ENCODE results near the gene WNT3A. TPM values are rescaled to one million over a fixed set of nuclear protein-coding genes. Genes with fewer than 3 reads are reported as not detected.
A peak's percentile ranks its signal among the peaks of the same experiment; 100 is the strongest.

The WNT3A gene
- total and polyA plus RNA-seq, 9 of the 15 experiments (the other 6 are each of a cell fraction or from before 2014, with no cell fraction given) = not detected

DNA sequence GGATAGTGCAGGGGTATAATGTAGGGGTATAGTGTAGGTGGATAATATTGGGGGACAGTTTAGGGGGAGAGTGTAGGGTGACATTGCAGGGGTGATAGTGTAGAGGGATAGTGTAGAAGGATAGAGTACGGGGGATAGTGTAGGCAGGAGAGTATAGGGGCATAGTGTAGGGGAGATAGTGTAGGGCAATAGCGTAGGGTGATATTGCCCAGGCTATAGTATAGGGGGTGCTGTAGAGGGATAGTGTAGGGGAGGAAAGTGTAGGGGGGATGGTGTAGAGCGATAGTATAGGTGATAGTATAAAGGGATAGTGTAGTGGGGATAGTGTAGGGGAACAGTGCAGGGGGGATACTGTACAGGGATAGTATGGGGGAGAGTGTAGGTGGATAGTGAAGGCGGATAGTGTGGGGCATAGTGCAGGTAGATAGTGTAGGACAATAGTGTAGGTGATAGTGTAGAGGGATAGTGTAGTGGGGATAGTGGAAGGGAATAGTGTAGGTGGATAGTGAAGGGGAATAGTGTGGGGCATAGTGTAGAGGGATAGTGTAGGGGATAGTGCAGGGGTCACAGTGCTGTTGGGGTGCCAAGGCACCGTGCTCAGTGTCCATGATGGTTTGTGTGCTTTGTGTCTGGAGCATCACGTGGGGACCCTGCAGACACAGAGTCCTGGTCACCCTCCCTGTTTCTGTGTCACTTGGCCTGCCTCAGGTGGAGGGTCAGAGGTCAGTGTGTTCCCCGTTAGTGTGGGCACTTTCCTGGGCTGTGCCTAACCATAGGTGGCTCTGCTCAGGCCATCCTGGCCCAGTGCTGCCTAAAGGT, 65.2 kb downstream of the WNT3A start (continued):
- TF ChIP-seq EZH2 (IDR thresholded peaks at IDR 0.05; ENCODE audit: borderline replicate concordance, low read depth, low read length) (no peak), ZNF134 (CRISPR knock-in tag; conservative IDR thresholded peaks at IDR 0.05) (no peak), RFX7 (CRISPR knock-in tag; IDR thresholded peaks at IDR 0.05) (no peak), ZMIZ1 (IDR thresholded peaks at IDR 0.05; ENCODE audit: low read depth in 2 of 2, low read length in 2 of 2) (no peak), CHD2 (IDR thresholded peaks at IDR 0.05; ENCODE audit: low read depth, low read length) (no peak), IRF2 (CRISPR knock-in tag; IDR thresholded peaks at IDR 0.05) (no peak), ZNF124 (CRISPR knock-in tag; IDR thresholded peaks at IDR 0.05) (no peak), NRF1 (conservative IDR thresholded peaks at IDR 0.05 in 1 of 2, IDR thresholded peaks at IDR 0.05 in 1 of 2) (no peak), HNRNPK (IDR thresholded peaks at IDR 0.05; ENCODE audit: low read depth, low read length, poor library complexity, severe bottlenecking) (no peak), RBFOX2 (IDR thresholded peaks at IDR 0.05; ENCODE audit: low read depth, low read length) (no peak), TBL1XR1 (IDR thresholded peaks at IDR 0.05; ENCODE audit: low read length in 2 of 2) (no peak), ZNF431 (CRISPR knock-in tag; IDR thresholded peaks at IDR 0.05) (no peak), STAT5B (CRISPR knock-in tag; IDR thresholded peaks at IDR 0.05) (no peak), CXXC5 (CRISPR knock-in tag; IDR thresholded peaks at IDR 0.05) (no peak), ZNF143 (CRISPR knock-in tag; IDR thresholded peaks at IDR 0.05) (no peak), RNF2 (IDR thresholded peaks at IDR 0.05) (no peak), LCOR (CRISPR knock-in tag; IDR thresholded peaks at IDR 0.05) (no peak), PTTG1 (tag; IDR thresholded peaks at IDR 0.05; ENCODE audit: low read depth) (no peak), ARNT (IDR thresholded peaks at IDR 0.05) (no peak), ETS1 (conservative IDR thresholded peaks at IDR 0.05; ENCODE audit: control insufficient read depth, low read depth, low read length) (no peak), POLR2H (tag; IDR thresholded peaks at IDR 0.05; ENCODE audit: low read depth) (no peak)
- TF ChIP-seq, protein P1, sequence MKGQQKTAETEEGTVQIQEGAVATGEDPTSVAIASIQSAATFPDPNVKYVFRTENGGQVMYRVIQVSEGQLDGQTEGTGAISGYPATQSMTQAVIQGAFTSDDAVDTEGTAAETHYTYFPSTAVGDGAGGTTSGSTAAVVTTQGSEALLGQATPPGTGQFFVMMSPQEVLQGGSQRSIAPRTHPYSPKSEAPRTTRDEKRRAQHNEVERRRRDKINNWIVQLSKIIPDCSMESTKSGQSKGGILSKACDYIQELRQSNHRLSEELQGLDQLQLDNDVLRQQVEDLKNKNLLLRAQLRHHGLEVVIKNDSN (CRISPR knock-in tag; IDR thresholded peaks at IDR 0.05) = peak; percentile 75
